Measurements from ENCODE around the gene EIPR1. TPM values are rescaled to one million over a fixed set of nuclear protein-coding genes. Genes with fewer than 3 reads are reported as not detected.

The EIPR1 gene
- total RNA-seq, 1 experiment from 2014 or later: 40.4 TPM

- Histone ChIP-seq H2AFZ (no peak overlapping the region), H3F3A (ENCODE audit: insufficient read depth, low read depth) (peaks cover 4% of the 10 kb centered on the region; the same call in 1 of the 2 replicates), H3K4me3 (no peak overlapping the region), H3K4me2 (no peak overlapping the region), H3K79me2 (ENCODE audit: low read depth) (no peaks in the 10 kb centered on the region), H3K27me3 (ENCODE audit: insufficient read depth, low read depth) (no peaks in the 10 kb centered on the region), H4K20me1 (ENCODE audit: insufficient read depth) (peaks cover 24% of the 10 kb centered on the region), H3K4me1 (replicated peaks; ENCODE audit: insufficient read depth) (no peaks in the 10 kb centered on the region), H3K27ac (no peak overlapping the region), H3K36me3 (ENCODE audit: low read depth) (no peaks in the 10 kb centered on the region), H3K9me3 (ENCODE audit: insufficient read depth, low read depth) (no peaks in the 10 kb centered on the region), H3K9me2 (ENCODE audit: insufficient read depth) (no peaks in the 10 kb centered on the region)
- DNase-seq: no peak
- intact Hi-C loops (cut with micrococcal nuclease; ENCODE audit: unreplicated experiment): no loop called here
- no TSS peak for BruUV-seq (replicated peaks)
- no peak for TF ChIP-seq CTCF (conservative IDR thresholded peaks at IDR 0.05)
- TF ChIP-seq EZH2 (IDR thresholded peaks at IDR 0.05; ENCODE audit: low read depth): no peak
- POLR2A ChIA-PET (ENCODE audit: unreplicated experiment): no interaction called here
- CTCF ChIA-PET: no interaction called here
These were observed 170.5 kb downstream of the EIPR1 start for GRCh38 chr2:3207091-3207491.

GRCh38 chr2:3205845-3206244, 171.8 kb downstream of the EIPR1 start:
- TF ChIP-seq CTCF (conservative IDR thresholded peaks at IDR 0.05) (no peak), EZH2 (IDR thresholded peaks at IDR 0.05; ENCODE audit: low read depth) (no peak)
- intact Hi-C loops (cut with micrococcal nuclease; ENCODE audit: unreplicated experiment): no loop called here
- no TSS peak for BruUV-seq (replicated peaks)

GRCh38 chr2:3204031-3204821, 173.4 kb downstream of the EIPR1 start:
- H4K20me1 ChIP-seq (ENCODE audit: insufficient read depth): peaks cover 26% of the 10 kb centered on the region
- no peak overlapping the region for H3K4me2 ChIP-seq
- H3K9me2 ChIP-seq (ENCODE audit: insufficient read depth): no peaks in the 10 kb centered on the region
- POLR2A ChIA-PET (ENCODE audit: unreplicated experiment): no interaction called here
- H3K36me3 ChIP-seq (ENCODE audit: low read depth): no peaks in the 10 kb centered on the region
- peaks cover 4% of the 10 kb centered on the region; the same call in 1 of the 2 replicates for H3F3A ChIP-seq (ENCODE audit: insufficient read depth, low read depth)
- H3K4me3 ChIP-seq: no peak overlapping the region
- TF ChIP-seq CTCF (conservative IDR thresholded peaks at IDR 0.05) (no peak), EZH2 (IDR thresholded peaks at IDR 0.05; ENCODE audit: low read depth) (no peak)
- CTCF ChIA-PET: no interaction called here
- no peak for DNase-seq
- intact Hi-C loops (cut with micrococcal nuclease; ENCODE audit: unreplicated experiment): no loop called here
- no peaks in the 10 kb centered on the region for H3K27me3 ChIP-seq (ENCODE audit: insufficient read depth, low read depth)
- H3K4me1 ChIP-seq (replicated peaks; ENCODE audit: insufficient read depth): no peaks in the 10 kb centered on the region
- no peak overlapping the region for H2AFZ ChIP-seq
- BruUV-seq (replicated peaks): no TSS peak
- H3K27ac ChIP-seq: no peak overlapping the region
- no peaks in the 10 kb centered on the region for H3K9me3 ChIP-seq (ENCODE audit: insufficient read depth, low read depth)
- no peaks in the 10 kb centered on the region for H3K79me2 ChIP-seq (ENCODE audit: low read depth)

More at GRCh38 chr2:3205845-3206244, 171.8 kb downstream of the EIPR1 start:
- no peaks in the 10 kb centered on the region for H3F3A ChIP-seq (ENCODE audit: insufficient read depth, low read depth)
- H4K20me1 ChIP-seq (ENCODE audit: insufficient read depth): peaks cover 24% of the 10 kb centered on the region
- H3K4me2 ChIP-seq: no peak overlapping the region
- DNase-seq: no peak
- no peak overlapping the region for H3K4me3 ChIP-seq
- no peaks in the 10 kb centered on the region for H3K9me3 ChIP-seq (ENCODE audit: insufficient read depth, low read depth)
- no peaks in the 10 kb centered on the region for H3K9me2 ChIP-seq (ENCODE audit: insufficient read depth)
- POLR2A ChIA-PET (ENCODE audit: unreplicated experiment): no interaction called here
- CTCF ChIA-PET: no interaction called here
- no peaks in the 10 kb centered on the region for H3K36me3 ChIP-seq (ENCODE audit: low read depth)
- no peaks in the 10 kb centered on the region for H3K27me3 ChIP-seq (ENCODE audit: insufficient read depth, low read depth)
- no peak overlapping the region for H2AFZ ChIP-seq
- H3K4me1 ChIP-seq (replicated peaks; ENCODE audit: insufficient read depth): no peaks in the 10 kb centered on the region
- H3K27ac ChIP-seq: no peak overlapping the region
- no peaks in the 10 kb centered on the region for H3K79me2 ChIP-seq (ENCODE audit: low read depth)
